Activated T-helper 9 cell treated with anti-CD3 and anti-CD28 coated beads, Interleukin-2, amount 50 U/mL, for 16 hours (primary cell): ENCODE data around the gene OGDHL.
"Not testable (repeated sequence)": the region's sequence is repeated elsewhere in the genome, so short reads cannot be mapped to it uniquely, and the experiment has no call there.

Source experiments
- DNase-seq: peaks from one replicate; pipeline ENCODE4 v3.0.0-alpha.2; 2020; ENCODE audit warnings: low read depth

Gene OGDHL

DNA sequence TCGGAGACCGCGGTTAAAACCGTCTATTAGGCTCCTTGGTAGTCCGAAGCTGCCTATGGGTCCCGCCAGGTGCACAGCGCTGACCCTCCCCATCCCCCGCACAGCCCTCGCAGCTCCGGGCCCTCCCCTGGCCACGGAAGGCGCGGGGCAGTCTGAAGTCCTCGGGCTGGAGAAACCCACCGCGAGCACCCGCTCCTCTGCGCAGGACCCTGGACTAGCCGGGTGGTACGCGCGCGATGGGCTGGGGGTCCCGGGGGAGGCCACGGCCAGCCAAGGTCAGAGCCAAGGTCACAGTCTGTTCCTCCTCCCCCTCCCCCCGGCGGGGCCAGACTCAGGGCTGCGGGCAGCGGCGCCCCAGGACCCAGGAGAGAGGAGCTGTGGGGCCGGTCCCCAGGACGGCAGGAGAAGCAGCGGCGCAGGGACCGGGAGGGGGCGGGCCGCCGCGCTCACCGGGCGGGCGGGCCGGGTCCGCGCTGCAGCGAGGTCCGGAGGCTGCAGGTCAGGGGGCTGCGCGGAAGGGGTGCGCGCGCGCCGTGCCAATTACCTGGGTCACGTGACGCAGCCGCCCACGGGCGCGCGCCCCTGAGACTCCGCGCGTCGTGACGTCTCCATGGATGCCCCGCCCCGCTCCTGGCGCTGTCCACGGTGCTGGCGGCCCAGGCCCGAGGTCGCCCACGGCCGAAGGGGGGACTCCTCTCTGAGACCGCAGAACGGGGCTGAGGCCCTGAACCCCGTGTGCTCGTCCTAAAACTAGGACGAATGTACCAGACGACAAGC, at the start of gene OGDHL:
OGDHL (minus strand) TSS at position 535 of the 777 bp plus-strand sequence. CDS start 3,731 bp downstream, outside the sequence.
- no peak for DNase-seq

DNA sequence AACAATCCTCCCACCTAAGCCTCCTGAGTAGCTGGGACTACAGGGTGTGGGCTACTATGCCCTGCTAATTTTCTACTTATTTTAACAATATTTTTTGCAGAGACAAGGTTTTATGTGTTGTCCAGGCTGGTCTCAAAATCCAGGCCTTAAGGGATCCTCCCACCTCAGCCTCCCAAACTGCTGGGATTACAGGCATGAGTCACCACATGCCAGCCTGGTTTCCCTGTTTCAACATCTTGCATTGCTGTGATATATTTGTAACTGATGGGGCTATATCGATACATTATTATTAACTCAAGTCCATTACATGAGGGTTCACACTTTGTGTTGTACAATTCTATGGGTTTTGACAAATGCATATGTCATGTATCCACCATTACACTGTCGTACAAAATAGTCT, 41.9 kb upstream of the OGDHL start:
- DNase-seq, result no peak

DNA sequence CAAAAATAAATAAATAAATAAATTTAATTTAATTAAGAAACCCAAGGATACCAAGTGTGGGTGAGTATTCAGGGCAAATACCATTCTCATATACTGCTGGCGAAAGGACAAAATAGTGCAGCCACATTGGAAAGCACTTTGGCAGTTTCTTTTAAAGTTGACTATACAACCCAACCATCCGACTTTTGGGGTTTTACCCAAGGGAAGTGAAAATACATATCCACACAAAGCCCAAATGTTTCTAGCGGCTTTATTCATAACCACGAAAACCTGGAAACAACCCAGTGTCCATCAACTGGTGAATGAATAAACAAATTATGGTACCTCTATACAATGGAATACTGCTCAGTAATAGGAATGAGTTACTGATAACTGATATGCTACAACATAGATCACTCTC, 36.2 kb upstream of the OGDHL start:
- no peak for DNase-seq

DNA sequence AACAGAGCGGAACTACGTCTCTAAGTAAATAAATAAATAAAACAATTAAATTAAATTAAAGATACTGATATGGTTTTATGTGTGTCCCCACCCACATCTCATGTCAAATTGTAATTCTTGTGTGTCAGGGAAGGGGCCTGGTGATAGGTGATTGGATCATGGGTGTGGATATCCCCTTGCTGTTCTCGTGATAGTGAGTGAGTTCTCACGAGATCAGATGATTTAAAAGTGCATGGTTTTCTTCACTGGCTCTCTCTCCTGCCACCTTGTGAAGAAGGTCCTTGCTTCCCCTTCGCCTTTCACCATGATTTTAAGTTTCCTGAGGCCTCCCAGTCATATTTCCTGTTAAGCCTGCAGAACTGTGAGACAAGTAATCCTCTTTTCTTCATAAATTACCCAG, 29.0 kb upstream of the OGDHL start:
- no peak for DNase-seq

DNA sequence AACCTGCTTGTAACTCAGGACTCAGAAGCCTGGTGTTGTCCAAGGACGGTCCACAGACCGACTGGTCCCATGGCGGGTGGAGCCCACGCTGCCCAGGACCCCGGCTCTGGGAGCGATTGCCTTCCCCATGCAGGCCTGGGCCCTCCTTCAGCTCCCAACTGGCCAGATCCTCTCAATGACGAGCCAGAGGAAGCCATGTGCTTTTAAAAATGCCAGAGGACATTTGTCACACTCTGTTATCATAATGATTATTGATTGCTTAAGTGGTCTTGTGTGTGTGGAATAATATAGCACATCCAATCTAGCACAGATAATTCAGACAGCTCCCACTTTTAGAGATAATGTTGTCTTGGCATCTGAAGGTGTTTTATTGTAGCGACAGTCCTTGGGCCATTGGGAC, 22.6 kb upstream of the OGDHL start:
- no peak for DNase-seq

DNA sequence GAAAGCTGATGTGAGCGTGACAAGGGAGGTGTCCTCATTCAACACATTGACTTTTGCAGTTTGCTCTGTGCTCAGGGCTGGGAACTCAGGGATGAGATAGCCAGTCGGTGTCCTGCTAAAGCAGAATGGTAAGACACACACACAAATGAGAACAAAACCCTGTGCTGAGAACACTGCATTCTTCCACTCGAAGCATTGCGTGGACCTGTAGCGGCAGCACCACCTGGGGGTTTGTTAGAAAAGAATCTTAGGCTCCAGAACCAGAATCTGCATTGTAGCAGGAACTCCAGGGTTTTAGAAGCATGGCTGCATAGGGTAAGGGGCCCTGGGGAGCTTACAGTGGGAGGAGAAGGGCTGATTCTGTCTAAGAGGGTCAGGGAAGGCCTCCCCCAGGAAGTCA, 21.5 kb upstream of the OGDHL start:
- DNase-seq, result no peak

DNA sequence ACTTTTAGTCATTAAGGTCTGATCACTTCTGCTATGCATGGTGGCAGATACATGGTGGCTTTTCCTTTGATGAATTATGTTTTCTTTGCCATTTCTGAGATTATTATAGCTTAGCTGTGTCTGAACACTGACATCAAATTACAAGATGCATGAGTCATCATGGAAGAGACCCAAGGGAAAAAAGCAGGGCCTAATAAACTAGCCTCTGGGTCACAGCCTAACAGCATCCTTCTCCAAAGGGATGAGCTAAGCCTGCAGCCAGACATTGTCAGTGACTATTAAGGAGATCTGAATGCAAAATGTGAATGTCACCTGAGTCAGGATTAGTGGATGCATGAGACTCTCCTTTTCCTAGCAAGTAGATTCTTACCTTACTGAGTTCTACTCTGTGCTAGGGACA, 19.1 kb upstream of the OGDHL start:
- DNase-seq, result no peak

DNA sequence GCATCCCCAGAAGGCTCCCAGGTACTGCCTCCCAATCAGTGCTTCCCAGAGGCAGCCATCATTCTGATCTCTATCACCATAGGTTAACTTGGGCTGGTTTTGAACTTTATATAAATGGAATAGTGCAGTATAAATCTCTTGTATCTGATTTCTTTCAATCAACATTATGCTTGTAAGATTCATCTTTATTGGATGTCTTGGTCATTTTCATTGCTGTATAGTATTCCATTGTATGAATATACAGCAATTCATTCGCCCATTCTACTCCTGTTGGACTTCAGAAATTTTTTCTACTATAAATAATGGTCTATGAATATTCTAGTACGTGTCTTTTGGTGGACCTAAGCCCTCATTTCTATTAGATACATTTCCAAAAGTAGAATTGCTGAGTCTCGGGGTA, 16.1 kb upstream of the OGDHL start:
- DNase-seq, result no peak

DNA sequence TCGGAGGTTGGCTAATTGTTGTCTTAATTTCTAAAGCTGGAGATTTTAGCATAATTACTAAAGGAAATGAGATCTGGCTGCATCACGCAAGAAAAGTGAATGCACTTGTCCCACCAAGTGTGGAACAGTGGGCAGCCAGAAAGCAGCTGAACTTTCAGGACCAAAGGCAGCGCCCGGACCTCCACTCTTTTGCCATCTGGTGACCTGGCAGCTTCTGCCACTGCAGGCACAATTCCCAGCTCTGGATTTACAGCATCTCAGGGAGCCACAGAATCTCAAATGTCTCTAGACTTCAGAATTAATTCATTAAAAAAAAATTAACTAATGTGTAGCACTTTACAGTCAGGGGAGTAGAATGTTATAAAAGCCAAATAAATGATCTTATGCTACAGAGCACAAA, 14.7 kb upstream of the OGDHL start:
- DNase-seq, result no peak

DNA sequence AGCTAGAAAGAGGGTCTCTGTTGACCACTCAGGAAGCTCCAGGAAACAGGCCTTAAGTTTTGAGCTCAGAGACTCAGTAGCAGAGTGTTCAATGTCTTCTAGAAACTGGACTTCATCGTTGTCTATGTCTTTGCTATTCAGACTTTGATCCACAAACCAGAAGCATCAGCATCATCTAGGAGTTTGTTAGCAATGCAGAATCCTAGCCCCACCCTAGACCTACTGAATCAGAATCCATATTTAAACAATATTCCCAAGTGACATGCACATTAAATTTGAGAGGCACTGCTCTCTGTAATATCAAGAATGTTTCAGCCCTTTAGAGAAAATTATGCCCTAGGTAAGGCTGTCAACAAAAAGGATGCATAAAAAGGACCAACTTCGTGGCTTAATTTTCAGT, 12.9 kb upstream of the OGDHL start:
- DNase-seq, result no peak

DNA sequence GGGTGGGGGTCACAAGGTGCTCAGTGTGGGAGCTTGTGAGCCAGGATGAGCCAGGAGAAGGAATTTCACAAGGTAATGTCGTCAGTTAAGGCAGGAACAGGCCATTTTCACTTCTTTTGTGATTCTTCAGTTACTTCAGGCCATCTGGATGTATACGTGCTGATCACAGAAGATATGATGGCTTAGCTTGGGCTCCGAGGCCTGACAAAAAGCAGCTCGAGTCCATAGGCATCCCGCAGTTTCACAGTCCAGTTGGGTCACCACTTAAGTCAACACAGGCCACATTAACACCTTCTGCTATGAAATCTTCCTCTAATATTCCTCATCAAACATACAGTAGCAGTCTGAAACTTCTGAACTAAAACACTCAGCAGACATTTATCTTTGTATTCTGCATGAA, 10.8 kb upstream of the OGDHL start:
- not testable (repeated sequence) for DNase-seq

DNA sequence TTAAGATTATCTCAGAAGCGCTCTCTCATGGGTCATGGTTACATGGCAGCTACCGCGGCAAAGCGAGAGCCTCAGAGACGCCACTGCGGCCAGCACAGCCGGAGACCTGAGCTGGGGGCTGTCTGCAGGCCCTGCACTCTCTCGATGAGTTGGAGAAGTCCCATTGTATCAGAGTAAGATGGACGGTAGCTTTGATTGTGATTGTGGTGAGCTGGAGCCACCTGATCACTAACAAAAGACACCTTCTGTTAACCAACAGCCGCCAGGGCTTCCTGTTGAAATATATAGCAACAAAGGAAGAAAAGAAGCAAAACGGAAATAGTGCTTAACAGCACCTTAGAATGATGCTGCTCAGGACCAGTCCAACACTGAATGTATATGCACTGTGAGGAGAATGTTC, 8.9 kb upstream of the OGDHL start:
- DNase-seq, result not testable (repeated sequence)

DNA sequence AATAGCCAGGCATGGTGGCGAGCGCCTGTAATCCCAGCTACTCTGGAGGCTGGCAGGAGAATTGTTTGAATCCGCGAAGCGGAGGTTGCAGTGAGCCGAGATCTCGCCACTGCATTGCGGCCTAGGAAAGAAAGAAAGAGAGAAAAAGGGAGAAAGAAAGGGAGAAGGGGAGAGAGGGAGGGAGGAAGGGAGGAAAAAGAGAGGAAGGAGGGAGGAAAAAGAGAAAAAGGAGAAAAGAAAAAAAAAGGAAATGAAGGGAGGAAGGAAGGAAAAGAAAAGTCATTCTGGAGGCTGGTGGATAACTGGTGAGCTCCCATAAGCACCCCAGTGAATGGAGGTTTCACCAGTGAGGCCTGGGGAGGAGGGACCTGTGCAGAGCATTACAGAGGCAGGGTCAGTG, 7.6 kb upstream of the OGDHL start:
- DNase-seq, result no peak

DNA sequence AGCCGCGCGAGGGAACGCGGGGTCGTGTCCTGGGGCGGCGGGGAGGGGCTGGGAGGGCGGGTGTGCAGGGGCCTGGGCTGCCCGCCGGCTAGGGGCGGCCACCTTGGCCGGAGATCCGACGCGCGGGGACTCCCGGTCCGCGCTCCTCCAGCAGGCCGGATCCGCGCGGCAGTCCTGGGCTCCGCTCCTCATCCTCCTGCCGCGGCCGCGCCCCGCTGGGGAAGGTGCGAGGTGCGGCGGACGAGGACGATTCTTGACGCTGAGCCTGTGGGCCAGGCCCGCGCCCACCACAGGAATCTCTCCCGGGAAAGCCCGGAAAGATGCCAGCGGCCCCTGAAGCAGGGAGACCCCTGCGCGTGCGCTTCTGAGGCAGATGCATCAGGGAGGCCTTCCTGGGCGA, 6.6 kb upstream of the OGDHL start:
- no peak for DNase-seq

DNA sequence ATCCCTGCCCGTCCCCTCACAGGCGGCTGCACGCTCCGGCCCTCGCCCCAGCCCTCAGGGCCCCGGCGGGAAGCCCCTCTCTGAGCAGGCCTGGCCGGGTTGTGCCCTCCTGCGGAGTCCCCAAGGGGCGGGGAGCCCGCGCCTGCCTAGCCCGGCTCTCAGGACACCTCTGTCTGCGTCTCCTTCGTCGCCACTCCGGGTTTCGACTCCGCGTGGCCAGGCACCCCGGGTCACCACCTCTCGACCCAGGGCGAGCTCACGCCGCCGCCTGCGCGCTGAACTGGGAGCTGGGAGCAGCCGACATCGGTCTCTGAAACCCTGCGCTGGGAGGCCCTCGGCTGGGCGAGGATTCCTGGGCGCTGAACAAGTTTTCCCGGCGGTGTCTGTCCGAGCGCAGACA, 6.2 kb upstream of the OGDHL start:
- no peak for DNase-seq

DNA sequence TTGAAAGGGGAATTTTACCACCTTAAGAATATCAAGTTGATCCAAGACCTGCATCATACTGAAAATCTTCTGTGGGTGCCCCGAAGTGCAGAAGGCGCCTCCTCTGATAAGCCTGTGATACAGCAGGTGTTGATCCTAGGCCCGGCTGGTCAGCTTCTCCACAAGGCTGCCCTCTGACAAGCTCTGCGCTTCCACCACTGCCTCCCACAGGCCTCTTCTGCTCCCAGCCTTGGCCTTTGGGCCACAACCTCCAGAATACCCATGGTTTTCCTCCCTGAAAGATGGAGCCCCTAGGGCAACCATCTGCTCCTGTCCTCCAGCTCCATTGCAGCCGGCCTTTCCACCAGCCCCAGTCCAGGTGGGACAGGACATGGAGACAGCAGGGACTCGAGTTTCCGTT, 5.6 kb upstream of the OGDHL start:
- DNase-seq, result no peak

DNA sequence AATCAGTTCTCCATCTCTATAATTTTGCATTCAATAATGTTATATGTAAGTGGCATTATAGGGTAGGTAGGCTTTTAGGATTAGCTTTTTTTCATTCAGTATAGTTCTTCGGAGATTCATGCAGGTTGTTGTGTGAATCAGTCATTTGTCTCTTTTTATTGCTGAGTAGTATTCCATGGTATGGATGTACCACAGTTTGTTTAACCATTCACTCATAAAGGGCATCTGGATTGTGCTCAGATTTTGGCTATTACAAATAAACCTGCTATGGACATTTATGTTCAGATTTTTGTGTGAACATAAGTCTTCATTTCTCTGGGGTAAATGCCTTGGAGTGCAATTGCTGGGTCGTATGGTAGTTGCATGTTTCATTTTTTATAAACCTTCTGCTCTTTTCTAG, 4.4 kb upstream of the OGDHL start:
- no peak for DNase-seq

DNA sequence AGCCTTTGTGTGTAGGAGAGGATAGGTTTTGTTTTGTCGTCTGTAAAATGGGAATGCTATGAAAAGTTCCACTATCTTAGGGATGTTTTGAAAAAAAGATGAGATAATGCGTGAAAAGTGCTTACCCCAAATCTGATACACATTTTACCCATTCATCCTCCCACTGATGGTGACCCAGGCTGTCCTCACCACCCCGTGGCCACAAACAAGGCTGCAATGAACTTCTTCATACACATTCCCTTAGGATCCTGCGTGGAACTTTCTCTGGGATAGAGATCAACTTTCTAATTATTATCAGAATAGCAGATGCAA, 399 bp upstream of the OGDHL start:
- no peak for DNase-seq

DNA sequence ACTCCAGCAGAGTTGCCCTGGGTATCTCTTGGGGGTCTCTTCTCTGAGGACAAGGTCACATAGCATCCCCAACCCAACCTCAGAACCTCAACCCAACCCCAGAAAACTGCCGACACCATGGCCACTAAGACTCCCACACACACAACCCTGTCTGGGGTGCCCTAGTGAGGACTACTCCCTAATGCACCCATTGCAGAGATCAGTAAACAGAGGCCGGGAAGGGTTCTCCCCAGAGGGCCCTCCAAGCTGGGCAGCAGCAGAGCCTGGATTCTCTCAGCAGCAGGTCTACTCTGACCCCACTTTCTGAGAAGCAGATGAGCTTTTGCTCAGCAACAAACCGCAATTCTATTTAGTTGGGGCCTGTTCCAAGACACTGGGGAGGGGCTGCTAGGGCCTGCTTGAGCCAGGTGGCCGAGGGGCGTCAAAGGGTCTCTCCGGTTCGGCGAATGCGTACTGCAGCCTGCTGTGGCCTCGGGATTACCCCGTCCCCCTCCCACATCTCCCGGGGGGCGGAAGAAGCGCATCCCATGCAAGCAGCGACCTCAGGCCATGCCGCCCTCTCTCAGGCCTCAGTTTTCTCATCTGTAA, 828 bp downstream of the OGDHL start:
- DNase-seq, result no peak

DNA sequence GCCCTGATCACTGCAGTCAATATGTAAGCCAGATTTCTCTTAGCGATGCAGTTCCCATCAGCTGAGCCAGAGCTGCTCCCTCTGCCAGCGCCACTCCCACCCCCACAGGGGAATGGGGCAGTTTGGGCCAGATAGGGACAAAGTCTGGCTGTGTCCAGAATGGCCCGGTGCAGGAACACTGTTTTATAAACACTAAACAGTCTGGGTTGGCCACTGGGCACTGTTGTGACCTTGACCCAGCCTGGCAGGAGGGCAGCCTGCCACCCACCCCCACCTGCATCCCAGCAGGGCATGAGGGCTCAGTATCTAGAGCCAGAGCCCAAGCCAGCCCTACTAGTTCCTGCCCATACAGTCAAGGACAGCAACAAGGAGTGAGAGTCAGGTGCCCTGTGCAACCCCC, 1.3 kb downstream of the OGDHL start:
- no peak for DNase-seq

DNA sequence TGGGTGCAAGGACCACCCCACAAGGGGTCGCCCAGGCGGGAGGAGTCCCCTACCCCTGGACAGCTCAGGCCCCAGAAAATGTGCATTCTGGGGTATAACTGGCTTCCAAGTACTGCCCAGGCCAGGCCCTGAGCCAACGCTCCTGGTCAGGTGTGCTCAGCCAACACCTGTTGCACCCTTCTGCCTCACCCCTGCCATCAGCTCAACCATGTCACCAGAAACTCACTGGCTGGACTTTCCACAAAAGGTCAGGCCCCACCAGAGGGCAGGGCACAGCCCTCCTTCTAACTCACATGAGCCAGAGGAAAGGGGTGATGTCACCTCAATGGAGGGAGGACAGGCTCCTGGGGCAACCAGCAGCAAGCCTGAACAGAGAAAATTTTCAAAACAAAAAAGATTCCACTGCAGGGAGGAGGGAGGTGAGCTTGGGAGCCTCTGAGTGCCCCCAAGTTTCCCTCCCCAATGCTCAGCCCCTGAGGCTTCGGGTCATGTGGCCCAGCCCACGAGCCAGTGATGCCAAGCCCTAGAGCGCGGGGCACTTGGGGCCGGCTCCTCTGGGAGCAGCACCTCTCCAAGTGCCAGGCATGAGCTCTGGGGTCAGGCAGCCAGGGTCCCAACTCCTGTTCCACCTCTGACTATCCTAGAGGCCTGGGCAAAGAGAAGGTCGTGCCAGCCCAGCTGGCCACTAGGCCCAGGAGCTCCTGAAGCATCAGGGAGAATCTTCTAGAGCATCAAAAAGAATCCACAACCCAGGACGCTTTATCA, 2.2 kb downstream of the OGDHL start:
- DNase-seq, result no peak

DNA sequence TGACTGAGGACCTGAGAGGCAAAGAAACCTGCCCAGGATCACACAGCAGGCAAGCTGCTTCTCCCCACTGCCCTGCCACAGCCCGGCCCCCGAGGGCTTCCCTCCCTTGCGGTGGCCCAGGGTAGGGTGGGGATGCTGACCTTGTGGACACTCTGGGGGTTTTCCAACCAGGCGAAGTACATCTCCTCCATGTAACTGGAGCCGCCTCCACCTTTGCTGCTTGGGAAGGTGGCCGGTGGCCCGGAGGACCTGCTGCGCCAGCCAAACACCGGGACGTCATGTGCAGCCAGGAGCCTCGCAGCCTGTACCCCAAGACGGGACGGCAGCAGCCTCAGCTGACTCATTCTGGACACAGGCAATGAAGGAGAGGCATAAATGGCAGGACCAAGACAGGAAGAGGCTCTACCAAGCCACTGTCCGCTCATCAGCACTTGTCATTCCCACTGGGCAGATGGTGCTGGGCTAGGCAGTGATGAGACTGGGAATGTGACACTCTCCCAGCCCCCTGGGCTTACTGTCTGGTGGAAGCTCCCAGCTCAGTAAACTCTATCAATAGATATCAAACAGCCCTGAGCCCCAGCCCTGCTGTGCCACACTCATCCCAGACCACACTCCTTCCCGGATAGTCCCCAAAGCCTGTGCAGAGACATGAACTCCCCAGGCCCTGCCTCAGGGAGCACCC, 3.7 kb downstream of the OGDHL start:
- no peak for DNase-seq

DNA sequence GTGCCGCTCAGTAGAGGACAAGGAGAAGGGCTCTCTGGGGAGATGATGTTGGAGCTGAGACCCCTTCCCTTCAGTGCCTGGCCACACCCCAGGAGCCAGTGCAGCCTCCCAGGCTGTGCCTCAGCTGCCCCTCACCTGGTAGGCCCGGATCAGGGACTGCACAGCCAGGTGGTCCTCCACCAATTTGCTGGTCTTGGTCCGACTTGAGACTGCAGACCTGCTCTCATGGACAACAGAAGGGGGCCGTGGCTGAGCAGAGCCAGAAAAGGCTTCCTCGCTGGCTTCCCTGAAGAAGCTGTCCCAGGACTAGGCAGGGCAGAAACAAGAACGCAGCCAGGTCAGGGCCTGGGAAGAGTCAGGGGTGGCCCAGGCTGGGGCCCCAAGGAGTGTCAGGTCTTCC, 5.5 kb downstream of the OGDHL start:
- DNase-seq, result no peak
